ENCODE measurements around the gene TACSTD2. TPM values are rescaled to one million over a fixed set of nuclear protein-coding genes. Genes with fewer than 3 reads are reported as not detected.
"Not testable (repeated sequence)": the region's sequence is repeated elsewhere in the genome, so short reads cannot be mapped to it uniquely, and the experiment has no call there.

TACSTD2 gene, protein sequence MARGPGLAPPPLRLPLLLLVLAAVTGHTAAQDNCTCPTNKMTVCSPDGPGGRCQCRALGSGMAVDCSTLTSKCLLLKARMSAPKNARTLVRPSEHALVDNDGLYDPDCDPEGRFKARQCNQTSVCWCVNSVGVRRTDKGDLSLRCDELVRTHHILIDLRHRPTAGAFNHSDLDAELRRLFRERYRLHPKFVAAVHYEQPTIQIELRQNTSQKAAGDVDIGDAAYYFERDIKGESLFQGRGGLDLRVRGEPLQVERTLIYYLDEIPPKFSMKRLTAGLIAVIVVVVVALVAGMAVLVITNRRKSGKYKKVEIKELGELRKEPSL
- not detected for total RNA-seq (ENCODE audit: unreplicated experiment)
- long read RNA-seq, result 0 reads

DNA sequence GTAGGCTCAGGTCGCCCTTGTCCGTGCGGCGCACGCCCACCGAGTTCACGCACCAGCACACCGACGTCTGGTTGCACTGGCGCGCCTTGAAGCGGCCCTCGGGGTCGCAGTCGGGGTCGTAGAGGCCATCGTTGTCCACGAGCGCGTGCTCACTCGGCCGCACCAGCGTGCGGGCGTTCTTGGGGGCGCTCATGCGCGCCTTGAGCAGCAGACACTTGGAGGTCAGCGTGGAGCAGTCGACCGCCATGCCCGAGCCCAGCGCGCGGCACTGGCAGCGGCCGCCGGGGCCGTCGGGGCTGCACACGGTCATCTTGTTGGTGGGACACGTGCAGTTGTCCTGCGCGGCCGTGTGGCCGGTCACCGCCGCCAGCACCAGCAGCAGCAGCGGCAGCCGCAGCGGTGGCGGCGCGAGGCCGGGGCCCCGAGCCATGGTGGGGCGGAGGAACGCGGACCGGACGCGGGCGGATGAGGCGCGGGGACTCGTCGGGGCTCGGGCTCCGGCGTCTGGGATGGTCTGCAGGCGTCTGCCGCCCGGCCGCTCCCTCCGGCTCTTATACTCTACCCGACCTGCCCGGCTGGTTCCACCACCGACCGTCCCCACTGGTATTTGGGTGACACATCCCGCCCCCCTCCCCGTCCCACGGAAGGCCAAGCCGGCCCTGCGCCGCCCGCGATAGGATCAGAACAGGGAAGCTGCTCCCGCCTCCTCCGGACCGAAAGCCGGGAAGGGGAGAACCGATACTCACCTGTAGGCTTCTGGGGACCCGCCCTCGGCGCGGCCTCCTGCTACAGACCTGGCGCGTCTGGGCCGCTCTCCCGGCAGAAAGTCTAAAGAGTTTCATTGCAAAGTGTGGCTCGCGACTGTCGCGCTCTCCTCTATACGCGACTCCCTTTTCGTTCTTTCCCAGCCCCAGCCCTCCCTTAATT, at the start of gene TACSTD2:
Gene TACSTD2, minus strand, starts transcription at position 526 of the 927 bp plus-strand sequence. Its CDS starts 96 bp downstream, at position 430.
- Mint-ChIP-seq H3K27me3 (ENCODE audit: unreplicated experiment) (peaks cover 15% of the 10 kb centered on the region), H3K27ac (ENCODE audit: unreplicated experiment) (no peak within 1 kb of the TSS), H3K4me1 (ENCODE audit: low read depth, unreplicated experiment) (no peaks in the 10 kb centered on the region), H3K36me3 (ENCODE audit: unreplicated experiment) (peaks cover 11% of the 10 kb centered on the region), H3K4me3 (ENCODE audit: unreplicated experiment) (peak within 1 kb of the TSS; percentile 77), H3K9me3 (ENCODE audit: unreplicated experiment) (no peaks in the 10 kb centered on the region)
- DNase-seq, result peak; percentile 34
- TF ChIP-seq, protein P1, sequence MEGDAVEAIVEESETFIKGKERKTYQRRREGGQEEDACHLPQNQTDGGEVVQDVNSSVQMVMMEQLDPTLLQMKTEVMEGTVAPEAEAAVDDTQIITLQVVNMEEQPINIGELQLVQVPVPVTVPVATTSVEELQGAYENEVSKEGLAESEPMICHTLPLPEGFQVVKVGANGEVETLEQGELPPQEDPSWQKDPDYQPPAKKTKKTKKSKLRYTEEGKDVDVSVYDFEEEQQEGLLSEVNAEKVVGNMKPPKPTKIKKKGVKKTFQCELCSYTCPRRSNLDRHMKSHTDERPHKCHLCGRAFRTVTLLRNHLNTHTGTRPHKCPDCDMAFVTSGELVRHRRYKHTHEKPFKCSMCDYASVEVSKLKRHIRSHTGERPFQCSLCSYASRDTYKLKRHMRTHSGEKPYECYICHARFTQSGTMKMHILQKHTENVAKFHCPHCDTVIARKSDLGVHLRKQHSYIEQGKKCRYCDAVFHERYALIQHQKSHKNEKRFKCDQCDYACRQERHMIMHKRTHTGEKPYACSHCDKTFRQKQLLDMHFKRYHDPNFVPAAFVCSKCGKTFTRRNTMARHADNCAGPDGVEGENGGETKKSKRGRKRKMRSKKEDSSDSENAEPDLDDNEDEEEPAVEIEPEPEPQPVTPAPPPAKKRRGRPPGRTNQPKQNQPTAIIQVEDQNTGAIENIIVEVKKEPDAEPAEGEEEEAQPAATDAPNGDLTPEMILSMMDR (IDR thresholded peaks at IDR 0.05; ENCODE audit: partially characterized antibody, unreplicated experiment), result no peak

DNA sequence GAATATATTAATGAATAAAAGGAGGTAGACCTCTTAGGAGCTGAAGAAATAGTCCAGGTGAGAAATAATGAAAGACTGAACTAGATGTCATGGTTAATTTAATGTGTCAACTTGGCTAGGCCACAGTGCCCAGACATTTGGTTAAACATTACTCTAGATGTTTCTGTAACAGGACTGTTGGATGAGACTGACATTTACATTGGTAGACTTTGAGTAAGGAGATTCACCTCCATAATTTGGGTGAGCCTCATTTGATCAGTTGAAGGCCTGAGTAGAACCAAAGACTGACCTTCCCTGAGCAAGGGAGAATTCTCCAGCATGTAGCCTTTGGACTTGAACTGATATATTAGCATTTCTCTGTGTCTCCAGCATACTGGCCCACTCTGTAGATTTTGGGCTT, 49.2 kb upstream of the TACSTD2 start:
- H3K4me1 Mint-ChIP-seq (ENCODE audit: low read depth, unreplicated experiment), result peaks cover 11% of the 10 kb centered on the region
- H3K4me3 Mint-ChIP-seq (ENCODE audit: unreplicated experiment), result no peak overlapping the region
- no peak overlapping the region for H3K27ac Mint-ChIP-seq (ENCODE audit: unreplicated experiment)
- H3K9me3 Mint-ChIP-seq (ENCODE audit: unreplicated experiment), result no peaks in the 10 kb centered on the region
- TF ChIP-seq, protein P1 (IDR thresholded peaks at IDR 0.05; ENCODE audit: partially characterized antibody, unreplicated experiment), result no peak
- no peak for DNase-seq
- H3K36me3 Mint-ChIP-seq (ENCODE audit: unreplicated experiment), result no peaks in the 10 kb centered on the region
- peaks cover 3% of the 10 kb centered on the region for H3K27me3 Mint-ChIP-seq (ENCODE audit: unreplicated experiment)

DNA sequence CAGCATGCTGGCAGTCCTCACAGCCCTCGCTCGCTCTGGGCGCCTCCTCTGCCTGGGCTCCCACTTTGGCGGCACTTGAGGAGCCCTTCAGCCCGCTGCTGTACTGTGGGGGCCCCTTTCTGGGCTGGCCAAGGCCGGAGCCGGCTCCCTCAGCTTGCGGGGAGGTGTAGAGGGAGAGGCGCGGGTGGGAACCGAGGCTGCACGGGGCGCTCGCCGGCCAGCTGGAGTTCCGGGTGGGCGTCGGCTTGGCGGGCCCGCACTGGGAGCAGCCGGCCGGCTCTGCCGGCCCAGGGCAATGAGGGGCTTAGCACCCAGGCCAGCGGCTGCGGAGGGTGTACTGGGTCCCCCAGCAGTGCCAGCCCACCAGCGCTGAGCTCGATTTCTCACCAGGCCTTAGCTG, 46.2 kb upstream of the TACSTD2 start:
- not testable (repeated sequence) for H3K4me3 Mint-ChIP-seq (ENCODE audit: unreplicated experiment)

DNA sequence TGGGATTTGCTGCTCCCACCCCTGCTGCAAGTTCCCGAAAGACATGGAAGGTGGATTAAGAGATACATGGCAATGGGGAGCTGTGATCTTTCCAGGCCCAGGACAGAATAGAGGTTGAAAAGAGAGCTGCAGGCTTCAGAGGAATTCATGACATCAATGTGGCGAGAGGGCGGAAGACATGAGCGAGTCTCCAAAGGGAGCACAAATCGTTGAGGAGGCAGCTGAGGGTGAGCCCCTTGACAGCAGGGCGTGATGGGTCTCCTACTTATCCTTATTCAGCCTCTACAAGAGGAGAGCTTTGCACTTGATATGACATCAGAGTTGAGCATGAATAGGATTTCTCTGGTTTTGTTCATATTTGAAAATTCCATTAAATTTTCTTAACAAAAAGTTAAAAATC, 45.5 kb upstream of the TACSTD2 start:
- Mint-ChIP-seq H3K4me3 (ENCODE audit: unreplicated experiment) (no peak overlapping the region), H3K36me3 (ENCODE audit: unreplicated experiment) (no peaks in the 10 kb centered on the region), H3K9me3 (ENCODE audit: unreplicated experiment) (no peaks in the 10 kb centered on the region), H3K27me3 (ENCODE audit: unreplicated experiment) (peaks cover 2% of the 10 kb centered on the region), H3K27ac (ENCODE audit: unreplicated experiment) (peak overlapping the region; percentile 13), H3K4me1 (ENCODE audit: low read depth, unreplicated experiment) (peaks cover 11% of the 10 kb centered on the region)
- TF ChIP-seq, protein P1 (IDR thresholded peaks at IDR 0.05; ENCODE audit: partially characterized antibody, unreplicated experiment), result no peak
- DNase-seq, result no peak

More for the DNA sequence above, 46.2 kb upstream of the TACSTD2 start:
- not testable (repeated sequence) for H3K36me3 Mint-ChIP-seq (ENCODE audit: unreplicated experiment); DNase-seq; H3K27ac Mint-ChIP-seq (ENCODE audit: unreplicated experiment); H3K9me3 Mint-ChIP-seq (ENCODE audit: unreplicated experiment); H3K27me3 Mint-ChIP-seq (ENCODE audit: unreplicated experiment)
- peaks cover 11% of the 10 kb centered on the region for H3K4me1 Mint-ChIP-seq (ENCODE audit: low read depth, unreplicated experiment)

DNA sequence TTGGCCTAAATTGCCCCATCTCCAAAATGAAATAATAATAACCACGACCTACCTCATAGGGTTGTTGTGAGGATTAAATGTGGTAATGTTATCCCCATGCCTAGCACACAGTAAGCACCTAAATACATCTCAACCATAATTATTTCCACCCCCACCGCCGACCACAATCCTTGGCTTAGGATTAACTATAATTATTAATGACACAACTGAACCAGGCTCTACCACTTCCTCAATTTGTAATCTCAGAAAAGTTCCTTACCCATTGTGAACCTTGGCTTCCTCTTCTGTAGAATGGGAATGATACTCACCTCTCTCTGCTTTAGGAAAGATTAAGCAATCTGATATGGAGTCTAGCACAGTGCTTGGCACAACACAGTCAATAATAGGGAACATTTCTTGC, 44.3 kb upstream of the TACSTD2 start:
- Mint-ChIP-seq H3K9me3 (ENCODE audit: unreplicated experiment) (no peaks in the 10 kb centered on the region), H3K27me3 (ENCODE audit: unreplicated experiment) (peaks cover 2% of the 10 kb centered on the region), H3K27ac (ENCODE audit: unreplicated experiment) (no peak overlapping the region), H3K4me1 (ENCODE audit: low read depth, unreplicated experiment) (peaks cover 11% of the 10 kb centered on the region), H3K36me3 (ENCODE audit: unreplicated experiment) (no peaks in the 10 kb centered on the region), H3K4me3 (ENCODE audit: unreplicated experiment) (no peak overlapping the region)
- DNase-seq, result no peak
- TF ChIP-seq, protein P1 (IDR thresholded peaks at IDR 0.05; ENCODE audit: partially characterized antibody, unreplicated experiment), result no peak
